Endodermal cell (in vitro differentiated cells): ENCODE results near the gene ECD. TPM values are rescaled to one million over a fixed set of nuclear protein-coding genes. Genes with fewer than 3 reads are reported as not detected.

Experiments
- DNase-seq: peaks from one replicate; pipeline ENCODE4 v3.0.0-alpha.2; 2017
- H3K27ac ChIP-seq: 2 replicates; pipeline ENCODE4 v1.5.1; 2013; ENCODE audit warnings: mild to moderate bottlenecking, low read depth, low read length, moderate library complexity
- H3K27me3 ChIP-seq: 2 replicates; pipeline ENCODE4 v1.6.1; 2013; ENCODE audit warnings: mild to moderate bottlenecking, low read length, moderate library complexity; ENCODE audit not compliant: insufficient read depth, control insufficient read depth, poor library complexity, severe bottlenecking
- H3K36me3 ChIP-seq: 2 replicates; pipeline ENCODE4 v1.7.0; 2013; ENCODE audit warnings: mild to moderate bottlenecking, low read length, moderate library complexity; ENCODE audit not compliant: control insufficient read depth, insufficient read depth
- H3K4me1 ChIP-seq: one replicate; pipeline ENCODE4 v1.7.0; 2013; ENCODE audit warnings: low read length; ENCODE audit not compliant: control insufficient read depth, insufficient read depth
- H3K4me3 ChIP-seq: 2 replicates; pipeline ENCODE4 v1.5.1; 2013; ENCODE audit warnings: mild to moderate bottlenecking, low read length, moderate library complexity
- H3K9ac ChIP-seq: 2 replicates; pipeline ENCODE4 v1.6.1; 2013; ENCODE audit warnings: mild to moderate bottlenecking, low read length, moderate library complexity; ENCODE audit not compliant: poor library complexity, severe bottlenecking; ENCODE audit errors: extremely low read depth
- H3K9me3 ChIP-seq: 2 replicates; pipeline ENCODE4 v1.6.1; 2013; ENCODE audit warnings: mild to moderate bottlenecking, low read length, moderate library complexity; ENCODE audit not compliant: control insufficient read depth
- H3K27ac Mint-ChIP-seq: 2 replicates; pipeline ENCODE4 v1.8.0; 2020; ENCODE audit warnings: mixed read lengths
- H3K27me3 Mint-ChIP-seq: 2 replicates; pipeline ENCODE4 v1.8.0; 2021; ENCODE audit warnings: mild to moderate bottlenecking, mixed read lengths; ENCODE audit not compliant: insufficient read depth
- H3K36me3 Mint-ChIP-seq: 2 replicates; pipeline ENCODE4 v1.8.0; 2020; ENCODE audit warnings: low read depth, mixed read lengths
- H3K4me1 Mint-ChIP-seq: 2 replicates; pipeline ENCODE4 v1.8.0; 2020; ENCODE audit warnings: mixed read lengths
- H3K4me3 Mint-ChIP-seq: 2 replicates; pipeline ENCODE4 v1.8.0; 2020; ENCODE audit warnings: mild to moderate bottlenecking, moderate library complexity, mixed read lengths
- H3K9me3 Mint-ChIP-seq: 2 replicates; pipeline ENCODE4 v1.8.0; 2020; ENCODE audit warnings: mild to moderate bottlenecking, mixed read lengths
- CTCF ChIP-seq: fragments of 200-600 bp; sonication (generic); conservative IDR thresholded peaks from 2 replicates; pipeline ENCODE4 v1.5.0; 2021; ENCODE audit warnings: antibody characterized with exemption, mild to moderate bottlenecking
- WGBS, 2 experiments: methylation state at CpG; one replicate each; pipeline versions ENCODE4 v1.1.5 to v1.1.7; 2013; ENCODE audit warnings: missing lambda C conversion rate in 2 of 2, mixed read lengths in 1 of 2; ENCODE audit not compliant: insufficient coverage in 1 of 2, insufficient read length in 1 of 2; 5-methylcytosine and 5-hydroxymethylcytosine counted together
- total RNA-seq, 2 donors: library from RNA; stranded (reverse); fragmentation: NEBNext Ultra II Directional in 1 of 2; extraction: Animal tissue kit (Norgen Biotek cat#: 25700) in 1 of 2; gene quantifications; 2 replicates in 1 of 2; 3 replicates in 1 of 2; pipeline ENCODE4 v1.2.1, GENCODE V29; 2021

The ECD gene
- total RNA-seq, 2 donors from 2014 or later, result 38.4 to 40.7 TPM

GRCh38 chr10:73166972-73167371 is 836 bp downstream of the ECD start:
- peaks cover 21% of the 10 kb centered on the region for H3K36me3 ChIP-seq
- Mint-ChIP-seq H3K36me3 (peaks cover 19% of the 10 kb centered on the region), H3K4me1 (peaks cover 10% of the 10 kb centered on the region), H3K9me3 (no peaks in the 10 kb centered on the region), H3K27me3 (no peaks in the 10 kb centered on the region), H3K27ac (peak overlapping the region; percentile 100), H3K4me3 (peak overlapping the region; percentile 99)
- H3K9ac ChIP-seq, result peak overlapping the region; percentile 93
- H3K27ac ChIP-seq, result no peak overlapping the region
- no peaks in the 10 kb centered on the region for H3K27me3 ChIP-seq
- H3K4me1 ChIP-seq, result no peaks in the 10 kb centered on the region
- 85% methylated on average over 2 of the region's 2 CpGs; no CpG with 5 or more reads in 1 of the 2 experiments for WGBS, 2 experiments
- peaks cover 4% of the 10 kb centered on the region for H3K9me3 ChIP-seq
- DNase-seq, result no peak
- no peak for TF ChIP-seq CTCF
- peak overlapping the region; percentile 94 for H3K4me3 ChIP-seq

- no peak for TF ChIP-seq CTCF
- H3K27me3 Mint-ChIP-seq, result no peaks in the 10 kb centered on the region
- Histone ChIP-seq H3K4me3 (no peak overlapping the region), H3K9me3 (peaks cover 9% of the 10 kb centered on the region), H3K36me3 (peaks cover 41% of the 10 kb centered on the region), H3K27me3 (no peaks in the 10 kb centered on the region), H3K4me1 (no peaks in the 10 kb centered on the region), H3K27ac (no peak overlapping the region), H3K9ac (no peak overlapping the region)
- H3K4me3 Mint-ChIP-seq, result no peak overlapping the region
- WGBS, 2 experiments, result 95 to 100% methylated on average over 2 of the region's 2 CpGs
- H3K36me3 Mint-ChIP-seq, result peaks cover 38% of the 10 kb centered on the region
- no peak overlapping the region for H3K27ac Mint-ChIP-seq
- H3K4me1 Mint-ChIP-seq, result peaks cover 10% of the 10 kb centered on the region
- no peaks in the 10 kb centered on the region for H3K9me3 Mint-ChIP-seq
- DNase-seq, result no peak
These were observed 4.7 kb downstream of the ECD start for GRCh38 chr10:73163096-73163495.

- TF ChIP-seq CTCF, result no peak
- Histone ChIP-seq H3K9me3 (peaks cover 9% of the 10 kb centered on the region), H3K4me1 (no peaks in the 10 kb centered on the region), H3K27me3 (no peaks in the 10 kb centered on the region), H3K36me3 (peaks cover 45% of the 10 kb centered on the region), H3K9ac (no peak overlapping the region), H3K4me3 (peak overlapping the region; percentile 14), H3K27ac (no peak overlapping the region)
- Mint-ChIP-seq H3K9me3 (no peaks in the 10 kb centered on the region), H3K27me3 (no peaks in the 10 kb centered on the region), H3K36me3 (peaks cover 41% of the 10 kb centered on the region), H3K4me3 (no peak overlapping the region), H3K4me1 (peaks cover 2% of the 10 kb centered on the region), H3K27ac (no peak overlapping the region)
- DNase-seq, result no peak
- WGBS, 2 experiments, result 87 to 100% methylated on average over 3 of the region's 3 CpGs
These were observed 6.1 kb downstream of the ECD start for GRCh38 chr10:73161662-73162061.
